ENCODE data around the gene SMAD6. TPM values are rescaled to one million over a fixed set of nuclear protein-coding genes. Genes with fewer than 3 reads are reported as not detected.
A peak's percentile ranks its signal among the peaks of the same experiment; 100 is the strongest.

SMAD6 gene
- total and polyA plus RNA-seq, 5 experiments from 2014 or later, result 0.08 to 0.16 TPM; not detected in 3

DNA sequence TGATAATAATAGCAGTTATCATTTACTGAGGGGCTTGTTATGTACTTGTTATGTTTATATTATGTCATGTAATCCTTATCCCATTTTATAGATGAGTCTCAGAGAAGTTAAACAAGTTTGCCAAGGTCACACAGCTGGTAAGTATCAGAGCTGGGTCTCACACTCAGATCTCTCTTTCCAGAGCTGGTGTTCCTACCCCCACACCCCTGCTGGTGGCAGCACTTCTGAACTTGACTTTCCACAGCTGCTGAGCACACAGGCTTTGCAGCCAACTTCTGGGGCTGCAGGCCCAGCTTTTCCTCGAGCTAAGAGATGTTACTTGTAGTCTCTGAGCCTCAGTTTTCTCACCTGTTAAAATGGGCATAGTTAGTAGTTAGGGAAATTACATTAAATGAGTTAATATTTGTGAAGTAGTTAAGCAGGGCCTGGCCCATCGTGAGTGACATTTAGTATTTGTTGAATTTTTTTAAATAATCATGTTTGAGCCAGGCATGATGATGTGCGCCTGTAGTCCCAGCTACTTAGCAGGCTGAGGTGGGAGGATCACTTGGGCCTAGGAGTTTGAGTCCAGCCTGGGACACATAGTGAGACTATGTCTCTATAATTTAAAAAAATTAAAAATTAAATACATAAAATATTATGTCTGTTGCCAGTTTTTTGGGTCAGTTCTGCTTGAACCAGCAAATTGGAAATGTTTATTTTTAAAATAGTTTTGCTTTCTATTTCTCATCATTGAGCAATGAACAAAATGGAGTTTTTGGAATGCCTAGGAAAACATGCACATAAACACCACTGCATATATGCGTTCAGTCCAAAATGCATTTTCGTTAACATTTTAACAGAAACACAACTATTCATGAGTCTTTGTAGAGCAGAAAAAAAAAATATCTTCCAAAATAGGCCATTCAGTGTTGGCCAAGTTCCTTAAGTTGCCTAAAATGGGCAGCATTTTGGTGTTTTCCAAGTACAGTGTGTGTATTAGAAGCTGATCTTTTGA lies 87.3 kb downstream of the SMAD6 start:
- ATAC-seq (no peak), DNase-seq (no peak)
- H3K9me3 Mint-ChIP-seq, result peaks cover 0 to 6% (median 0%) of the 10 kb centered on the region in 9 donors
- no peak overlapping the region for H3K27ac Mint-ChIP-seq
- H3K4me3 Mint-ChIP-seq, result no peak overlapping the region
- POLR2A ChIA-PET, result no interaction called here
- peaks cover 0 to 2% (median 0%) of the 10 kb centered on the region in 4 donors for H3K4me1 Mint-ChIP-seq
- no peaks in the 10 kb centered on the region for H3K27me3 Mint-ChIP-seq
- H3K36me3 Mint-ChIP-seq, result no peaks in the 10 kb centered on the region

GRCh38 chr15:66795851-66796250 lies 93.8 kb downstream of the SMAD6 start:
- ATAC-seq, result no peak
- H3K9me3 Mint-ChIP-seq, result peaks cover 0 to 6% (median 0%) of the 10 kb centered on the region in 9 donors

DNA sequence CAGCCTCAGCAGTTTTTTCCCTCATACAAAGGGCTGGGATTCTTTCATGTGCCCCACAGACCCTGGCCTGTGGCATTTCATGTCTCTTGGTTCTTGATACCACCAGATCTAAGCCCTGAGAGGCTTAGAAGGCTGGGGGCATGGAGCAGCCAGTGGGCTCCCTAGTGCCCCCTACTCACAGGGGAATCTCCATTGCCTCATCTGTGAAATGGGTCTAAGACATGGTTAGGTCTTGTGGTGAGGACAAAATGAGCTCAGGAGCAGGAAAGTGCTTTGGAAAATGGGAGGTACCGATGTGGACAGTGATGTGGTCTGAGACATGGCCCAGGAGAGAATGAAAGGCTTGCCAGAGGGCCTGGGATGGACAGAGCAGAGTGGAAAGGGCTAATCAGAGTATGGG lies 94.3 kb downstream of the SMAD6 start:
- POLR2A ChIA-PET, result no interaction called here
- no peaks in the 10 kb centered on the region for H3K4me1 Mint-ChIP-seq
- H3K27me3 Mint-ChIP-seq, result peaks cover 0 to 21% (median 2%) of the 10 kb centered on the region in 5 donors
- no peak overlapping the region for H3K4me3 Mint-ChIP-seq
- H3K27ac Mint-ChIP-seq, result no peak overlapping the region
- ATAC-seq (no peak), DNase-seq (no peak)
- no peaks in the 10 kb centered on the region for H3K36me3 Mint-ChIP-seq
- H3K9me3 Mint-ChIP-seq, result peaks cover 0 to 2% (median 0%) of the 10 kb centered on the region in 9 donors

More at GRCh38 chr15:66795851-66796250, 93.8 kb downstream of the SMAD6 start:
- POLR2A ChIA-PET, result no interaction called here
- Mint-ChIP-seq H3K27ac (no peak overlapping the region), H3K4me1 (no peaks in the 10 kb centered on the region), H3K27me3 (peaks cover 0 to 16% (median 2%) of the 10 kb centered on the region in 5 donors), H3K36me3 (no peaks in the 10 kb centered on the region), H3K4me3 (no peak overlapping the region)
- no peak for DNase-seq

DNA sequence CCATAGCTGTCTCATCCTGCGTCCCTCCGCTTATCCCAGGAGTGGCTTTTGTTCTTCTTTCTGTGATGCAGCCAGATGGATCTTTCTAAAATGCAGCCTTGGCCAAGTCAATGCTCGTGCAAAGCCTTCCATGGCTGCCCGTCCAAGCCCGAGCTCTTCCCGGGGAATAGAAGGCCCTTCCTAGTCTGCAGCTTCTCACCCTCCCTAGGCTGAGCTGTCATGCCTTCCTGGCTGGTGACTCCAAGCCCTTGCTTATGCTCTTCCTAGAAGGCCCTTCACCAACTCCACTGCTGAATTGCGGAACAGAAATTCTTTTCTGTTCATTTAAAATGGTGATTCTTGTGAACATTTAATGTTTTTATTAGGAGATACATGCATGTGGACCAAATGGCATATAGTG lies 95.9 kb downstream of the SMAD6 start:
- POLR2A ChIA-PET, result no interaction called here
- Mint-ChIP-seq H3K27me3 (peaks cover 0 to 22% (median 5%) of the 10 kb centered on the region in 5 donors), H3K4me3 (no peak overlapping the region), H3K4me1 (no peaks in the 10 kb centered on the region), H3K36me3 (no peaks in the 10 kb centered on the region), H3K9me3 (no peaks in the 10 kb centered on the region), H3K27ac (no peak overlapping the region)
- DNase-seq (no peak), ATAC-seq (no peak)

GRCh38 chr15:66798426-66799061 lies 96.5 kb downstream of the SMAD6 start:
- Mint-ChIP-seq H3K27me3 (peaks cover 0 to 22% (median 5%) of the 10 kb centered on the region in 5 donors), H3K4me1 (no peaks in the 10 kb centered on the region), H3K36me3 (no peaks in the 10 kb centered on the region), H3K4me3 (no peak overlapping the region), H3K9me3 (no peaks in the 10 kb centered on the region), H3K27ac (peak overlapping the region in 1 of 10 donors; percentile 67)
- POLR2A ChIA-PET, result no interaction called here
- DNase-seq (no peak), ATAC-seq (no peak)

DNA sequence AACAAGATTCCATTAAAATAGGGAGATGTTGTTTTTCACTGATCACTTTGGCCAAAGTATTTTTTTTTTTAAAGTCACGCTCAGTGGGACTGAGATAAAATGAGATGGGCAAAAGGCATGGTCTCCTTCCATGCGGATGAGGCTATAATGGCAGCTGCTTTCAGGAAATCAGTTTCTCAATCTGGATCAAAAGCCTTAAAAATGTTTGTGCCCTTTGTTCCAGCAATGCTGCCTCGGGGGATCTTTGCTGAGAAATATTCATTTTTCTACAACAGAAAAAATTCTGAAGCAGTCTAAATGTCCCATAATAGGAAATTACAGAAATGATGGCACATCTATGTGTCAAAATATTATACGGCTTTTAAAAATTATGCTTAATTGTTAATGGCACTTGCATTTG lies 97.2 kb downstream of the SMAD6 start:
- Mint-ChIP-seq H3K4me1 (no peaks in the 10 kb centered on the region), H3K9me3 (no peaks in the 10 kb centered on the region), H3K27me3 (peaks cover 0 to 22% (median 5%) of the 10 kb centered on the region in 5 donors), H3K36me3 (no peaks in the 10 kb centered on the region), H3K4me3 (no peak overlapping the region), H3K27ac (no peak overlapping the region)
- POLR2A ChIA-PET, result no interaction called here
- ATAC-seq, result no peak
- no peak for DNase-seq

- Mint-ChIP-seq H3K27me3 (peaks cover 2 to 22% (median 5%) of the 10 kb centered on the region in 5 donors), H3K36me3 (no peaks in the 10 kb centered on the region), H3K4me1 (no peaks in the 10 kb centered on the region), H3K9me3 (no peaks in the 10 kb centered on the region), H3K27ac (no peak overlapping the region), H3K4me3 (no peak overlapping the region)
- POLR2A ChIA-PET, result no interaction called here
- ATAC-seq, result no peak
- no peak for DNase-seq
Observed at GRCh38 chr15:66800584-66801235, 98.7 kb downstream of the SMAD6 start.

DNA sequence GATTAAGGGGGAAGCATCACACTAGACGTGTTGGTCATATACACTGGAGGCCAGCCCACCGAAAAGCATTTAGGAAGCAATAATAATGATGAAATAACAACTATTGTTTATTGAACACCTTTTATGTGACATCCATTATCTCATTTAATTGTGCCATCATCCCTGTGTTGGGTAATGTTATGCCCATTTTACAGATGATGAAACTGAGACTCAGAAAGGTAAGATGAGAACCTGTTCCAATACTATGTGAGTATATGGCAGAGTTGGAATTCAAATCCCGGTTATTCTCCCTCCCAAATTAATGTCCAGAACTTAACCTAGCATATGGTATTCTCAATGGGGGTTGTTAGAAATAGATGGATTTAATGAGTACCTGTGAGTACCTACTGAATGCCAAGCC lies 99.2 kb downstream of the SMAD6 start:
- Mint-ChIP-seq H3K36me3 (no peaks in the 10 kb centered on the region), H3K27me3 (peaks cover 2 to 22% (median 5%) of the 10 kb centered on the region in 5 donors), H3K4me1 (no peaks in the 10 kb centered on the region), H3K9me3 (no peaks in the 10 kb centered on the region), H3K4me3 (no peak overlapping the region), H3K27ac (no peak overlapping the region)
- ATAC-seq (no peak), DNase-seq (no peak)
- POLR2A ChIA-PET, result no interaction called here

DNA sequence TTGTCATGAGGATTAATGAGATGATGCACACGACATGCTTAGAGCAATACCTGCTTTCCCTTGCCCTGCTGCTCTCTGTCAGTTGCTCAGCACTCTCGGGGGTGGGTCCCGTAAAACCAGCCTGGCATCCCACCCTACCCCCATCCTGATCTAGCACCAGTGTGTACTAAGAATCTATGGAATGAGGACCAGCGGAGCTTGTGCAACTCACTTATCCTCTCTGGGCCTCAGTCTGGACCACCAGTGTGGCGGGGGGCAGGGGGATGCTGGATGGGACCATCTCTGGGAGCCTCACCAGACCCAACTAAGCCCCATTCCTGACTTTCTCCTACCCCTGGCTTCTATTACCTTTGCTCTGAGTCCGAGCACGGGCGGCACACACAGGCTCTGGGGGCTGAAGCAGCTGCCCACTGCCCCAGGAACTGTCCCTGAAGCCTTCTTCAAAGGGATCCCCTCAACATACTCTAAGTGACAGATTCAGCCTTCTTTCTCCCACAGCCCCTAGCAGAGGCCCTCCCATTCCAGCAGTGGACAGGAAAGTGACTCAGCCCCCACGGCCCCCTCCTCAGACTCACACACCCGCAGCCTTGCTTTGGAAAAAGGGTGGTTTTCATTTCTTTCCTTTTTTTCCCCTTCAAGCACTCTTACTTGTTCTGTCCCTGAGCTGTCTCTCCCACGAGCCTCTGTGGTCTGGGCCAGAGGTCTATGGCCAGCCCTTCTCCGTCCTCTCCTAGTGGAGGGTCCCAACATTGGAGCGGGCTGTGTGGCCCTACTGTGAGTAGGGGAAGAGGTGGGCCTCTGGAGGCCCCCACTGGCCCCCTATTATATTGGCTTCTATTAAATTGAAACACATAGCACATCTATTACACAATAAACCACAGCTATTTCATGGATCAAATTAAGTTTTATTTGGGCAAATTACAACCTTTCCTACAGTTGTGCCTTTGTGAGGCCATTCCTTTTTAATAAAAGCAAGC lies 100.3 kb downstream of the SMAD6 start:
- POLR2A ChIA-PET, result no interaction called here
- no peaks in the 10 kb centered on the region for H3K9me3 Mint-ChIP-seq
- ATAC-seq (no peak), DNase-seq (no peak)
- H3K4me1 Mint-ChIP-seq, result no peaks in the 10 kb centered on the region
- H3K36me3 Mint-ChIP-seq, result no peaks in the 10 kb centered on the region
- no peak overlapping the region for H3K4me3 Mint-ChIP-seq
- peaks cover 2 to 22% (median 5%) of the 10 kb centered on the region in 5 donors for H3K27me3 Mint-ChIP-seq
- H3K27ac Mint-ChIP-seq, result no peak overlapping the region

DNA sequence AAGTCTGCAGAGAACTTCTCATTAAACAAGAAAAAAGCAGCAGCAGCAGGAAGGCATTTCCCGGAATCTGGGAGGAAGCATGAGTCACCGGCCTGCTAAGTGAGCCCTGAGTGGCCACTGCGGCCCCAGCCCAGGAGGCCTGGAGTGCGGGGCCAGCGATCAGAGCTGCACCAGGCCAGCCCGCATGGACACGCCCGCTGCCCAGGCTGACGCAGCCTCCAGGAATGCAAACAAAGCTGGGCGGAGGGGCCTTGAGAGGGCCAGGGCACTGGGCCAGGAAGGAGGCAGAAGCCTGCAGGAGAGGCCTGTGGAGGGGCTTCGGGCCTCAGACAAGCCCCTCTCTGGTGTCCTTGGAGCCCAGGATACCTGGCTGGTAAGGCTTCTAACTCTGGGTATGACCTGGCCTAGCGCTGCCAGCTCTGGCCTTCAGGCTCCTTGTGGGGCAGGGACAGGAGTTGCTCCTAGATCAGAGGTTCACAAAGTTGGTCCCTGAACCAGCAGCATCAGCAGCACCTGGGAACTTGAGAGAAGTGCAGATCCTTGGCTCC lies 101.2 kb downstream of the SMAD6 start:
- Mint-ChIP-seq H3K4me3 (no peak overlapping the region), H3K36me3 (no peaks in the 10 kb centered on the region), H3K27ac (no peak overlapping the region), H3K27me3 (peaks cover 2 to 16% (median 5%) of the 10 kb centered on the region in 5 donors), H3K4me1 (no peaks in the 10 kb centered on the region), H3K9me3 (no peaks in the 10 kb centered on the region)
- DNase-seq (no peak), ATAC-seq (no peak)
- POLR2A ChIA-PET, result no interaction called here

GRCh38 chr15:66803749-66804148 lies 101.7 kb downstream of the SMAD6 start:
- ATAC-seq (no peak), DNase-seq (no peak)
- no peak overlapping the region for H3K27ac Mint-ChIP-seq
- no peaks in the 10 kb centered on the region for H3K36me3 Mint-ChIP-seq
- no peak overlapping the region for H3K4me3 Mint-ChIP-seq
- no peaks in the 10 kb centered on the region for H3K4me1 Mint-ChIP-seq
- H3K9me3 Mint-ChIP-seq, result no peaks in the 10 kb centered on the region
- H3K27me3 Mint-ChIP-seq, result peaks cover 2 to 11% (median 4%) of the 10 kb centered on the region in 5 donors
- POLR2A ChIA-PET, result no interaction called here

Data from naive thymus-derived CD8-positive, alpha-beta T cell (primary cell).